ENCODE measurements around the gene SLC25A3.

Gene SLC25A3

DNA sequence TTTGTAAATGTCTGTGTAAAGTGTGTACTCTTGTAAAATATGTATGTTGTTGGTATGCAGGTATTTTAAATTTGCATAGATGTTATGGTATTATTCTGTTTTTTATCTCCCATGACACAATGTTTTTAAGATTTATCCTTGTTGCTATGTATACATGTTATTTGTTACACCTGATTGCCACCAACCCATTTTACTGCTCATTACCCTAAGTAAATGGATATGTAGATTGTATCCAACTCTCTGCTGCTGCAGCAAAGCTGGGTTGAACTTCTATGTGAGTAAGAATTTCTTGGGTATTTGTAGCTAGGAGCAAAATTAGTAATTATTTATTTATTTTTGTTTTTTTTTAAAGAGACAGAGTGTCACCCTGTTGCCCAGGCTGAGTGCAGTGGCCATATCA is 57.8 kb downstream of the SLC25A3 start:
- peaks cover 5% of the 10 kb centered on the region for H3K4me1 ChIP-seq (ENCODE audit: control insufficient read depth, insufficient read depth, low read length, poor library complexity, severe bottlenecking)
- peaks cover 27% of the 10 kb centered on the region for H3K36me3 ChIP-seq (ENCODE audit: control insufficient read depth, insufficient read depth, low read length)
- DNase-seq: no peak
- no peaks in the 10 kb centered on the region for H3K9me3 ChIP-seq (ENCODE audit: control insufficient read depth, low read length)
- H3K4me3 ChIP-seq (ENCODE audit: insufficient read depth, low read depth, low read length, poor library complexity, severe bottlenecking): no peak overlapping the region
- no peaks in the 10 kb centered on the region for H3K27me3 ChIP-seq (replicated peaks; ENCODE audit: control insufficient read depth, insufficient read depth, low read length, poor library complexity, severe bottlenecking)
- H3K27ac ChIP-seq (ENCODE audit: insufficient read depth, low read length, poor library complexity, severe bottlenecking): no peak overlapping the region

DNA sequence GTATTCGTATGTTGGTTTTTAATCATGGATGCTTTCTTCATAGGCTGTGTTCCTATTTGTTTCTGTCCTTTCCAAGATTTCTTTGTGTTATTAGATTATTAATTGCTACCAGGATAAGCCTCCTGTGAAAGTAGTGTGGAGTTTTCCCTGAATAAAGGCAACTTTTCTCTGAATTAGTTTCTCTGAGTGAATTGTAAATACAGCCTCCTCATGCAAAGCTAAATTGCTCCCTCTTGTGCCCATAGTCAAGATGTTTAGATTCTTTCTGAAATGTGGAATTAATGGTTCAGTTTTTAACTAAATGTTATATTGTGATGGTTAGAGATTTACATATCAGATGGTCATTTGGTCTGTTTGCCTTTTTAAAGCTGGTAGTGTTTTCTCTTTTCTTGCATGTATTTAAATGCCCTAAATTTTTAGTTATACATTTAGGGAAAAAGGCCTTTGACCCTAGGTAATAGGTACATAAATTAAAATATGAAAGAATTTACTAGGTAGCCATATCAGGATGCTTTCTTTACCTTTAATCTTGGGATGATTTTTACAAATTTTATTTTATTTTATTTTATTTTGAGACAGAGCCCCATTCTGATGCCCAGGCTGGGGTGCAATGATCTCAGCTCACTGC is 60.5 kb downstream of the SLC25A3 start:
- Histone ChIP-seq H3K27me3 (replicated peaks; ENCODE audit: control insufficient read depth, insufficient read depth, low read length, poor library complexity, severe bottlenecking) (no peaks in the 10 kb centered on the region), H3K9me3 (ENCODE audit: control insufficient read depth, low read length) (no peaks in the 10 kb centered on the region), H3K4me1 (ENCODE audit: control insufficient read depth, insufficient read depth, low read length, poor library complexity, severe bottlenecking) (no peaks in the 10 kb centered on the region), H3K27ac (ENCODE audit: insufficient read depth, low read length, poor library complexity, severe bottlenecking) (no peak overlapping the region), H3K4me3 (ENCODE audit: insufficient read depth, low read depth, low read length, poor library complexity, severe bottlenecking) (no peak overlapping the region), H3K36me3 (ENCODE audit: control insufficient read depth, insufficient read depth, low read length) (peaks cover 32% of the 10 kb centered on the region)
- DNase-seq: no peak

Measured in effector memory CD4-positive, alpha-beta T cell (primary cell).